Activated B cell treated with CpG ODN at 0.5 μM for 24 hours (primary cell): ENCODE measurements around the gene RRAGC. TPM values are rescaled to one million over a fixed set of nuclear protein-coding genes. Genes with fewer than 3 reads are reported as not detected.
A peak's percentile ranks its signal among the peaks of the same experiment; 100 is the strongest.

ENCODE experiments used
- ATAC-seq: fragments of 200-7000 bp; cut with Tn5 transposase; one replicate; pipeline ENCODE4 v1.10.0; 2021; ENCODE audit warnings: low read depth, mild to moderate bottlenecking, moderate library complexity
- CTCF ChIA-PET: fragments of 350-600 bp; sonication (Branson Sonifier 250); formaldehyde crosslinking; loops from one replicate; lab custom pipeline; 2021; ENCODE audit warnings: antibody characterized with exemption; lab: Charles Lee
- POLR2A ChIA-PET: fragments of 350-600 bp; sonication (Branson Sonifier 250); formaldehyde crosslinking; loops from one replicate; lab custom pipeline; 2021; ENCODE audit warnings: antibody characterized with exemption; lab: Charles Lee
- DNase-seq: peaks from one replicate; pipeline ENCODE4 v3.0.0; 2022
- H3K27ac Mint-ChIP-seq: one replicate; pipeline ENCODE4 v1.8.0; 2020; ENCODE audit warnings: mixed read lengths
- H3K27me3 Mint-ChIP-seq: one replicate; pipeline ENCODE4 v1.8.0; 2021; ENCODE audit warnings: mixed read lengths
- H3K36me3 Mint-ChIP-seq: one replicate; pipeline ENCODE4 v1.8.0; 2021; ENCODE audit warnings: low read depth, mixed read lengths
- H3K4me1 Mint-ChIP-seq: one replicate; pipeline ENCODE4 v1.8.0; 2021; ENCODE audit warnings: mixed read lengths
- H3K4me3 Mint-ChIP-seq: one replicate; pipeline ENCODE4 v1.8.0; 2020; ENCODE audit warnings: mild to moderate bottlenecking, mixed read lengths
- H3K9me3 Mint-ChIP-seq: one replicate; pipeline ENCODE4 v1.8.0; 2020; ENCODE audit warnings: mixed read lengths
- intact Hi-C: fragments of 100-400 bp; cut with micrococcal nuclease; formaldehyde crosslinking; loops from one replicate; pipeline ENCODE4 v1.15.1; 2024
- total RNA-seq: library from RNA; stranded (reverse); gene quantifications from 2 replicates; pipeline ENCODE4 v1.2.3, GENCODE V29; 2022
- TF ChIP-seq, protein P1 (sequence below): fragments of 200-600 bp; IDR thresholded peaks from one replicate; pipeline ENCODE4 v1.8.0; 2022; ENCODE audit warnings: antibody characterized with exemption, mild to moderate bottlenecking

Gene RRAGC
- total RNA-seq, 1 donor from 2014 or later, result 35.9 TPM

DNA sequence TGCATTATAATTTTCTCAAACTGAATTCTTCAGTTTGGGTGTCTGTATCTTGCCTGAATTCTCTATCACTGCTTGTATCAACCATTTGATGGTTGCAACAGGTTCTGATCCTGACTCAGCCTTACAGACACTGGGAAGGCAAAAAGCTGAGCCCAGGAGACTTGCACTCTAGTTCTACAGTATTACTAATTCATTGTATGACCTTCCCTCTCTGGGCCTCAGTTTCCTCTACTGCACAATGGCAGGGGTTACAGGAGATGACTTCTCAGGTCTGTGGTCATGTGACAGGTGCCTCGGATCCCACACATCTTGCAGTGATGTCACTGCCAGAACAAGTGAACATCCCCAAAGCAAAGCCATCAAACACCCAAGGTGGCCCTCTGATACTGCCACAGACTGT is 38.7 kb downstream of the RRAGC start:
- DNase-seq, result no peak
- ChIA-PET POLR2A (no interaction called here), CTCF (interaction anchor here (1.3 kb wide), 1 partner anchor 14 kb away, joined by 3 read pairs; no protein-coding TSS in a partner anchor)
- Mint-ChIP-seq H3K36me3 (no peaks in the 10 kb centered on the region), H3K4me3 (no peak overlapping the region), H3K9me3 (no peaks in the 10 kb centered on the region), H3K4me1 (peaks cover 17% of the 10 kb centered on the region), H3K27ac (no peak overlapping the region), H3K27me3 (peaks cover 59% of the 10 kb centered on the region)
- TF ChIP-seq, protein P1, sequence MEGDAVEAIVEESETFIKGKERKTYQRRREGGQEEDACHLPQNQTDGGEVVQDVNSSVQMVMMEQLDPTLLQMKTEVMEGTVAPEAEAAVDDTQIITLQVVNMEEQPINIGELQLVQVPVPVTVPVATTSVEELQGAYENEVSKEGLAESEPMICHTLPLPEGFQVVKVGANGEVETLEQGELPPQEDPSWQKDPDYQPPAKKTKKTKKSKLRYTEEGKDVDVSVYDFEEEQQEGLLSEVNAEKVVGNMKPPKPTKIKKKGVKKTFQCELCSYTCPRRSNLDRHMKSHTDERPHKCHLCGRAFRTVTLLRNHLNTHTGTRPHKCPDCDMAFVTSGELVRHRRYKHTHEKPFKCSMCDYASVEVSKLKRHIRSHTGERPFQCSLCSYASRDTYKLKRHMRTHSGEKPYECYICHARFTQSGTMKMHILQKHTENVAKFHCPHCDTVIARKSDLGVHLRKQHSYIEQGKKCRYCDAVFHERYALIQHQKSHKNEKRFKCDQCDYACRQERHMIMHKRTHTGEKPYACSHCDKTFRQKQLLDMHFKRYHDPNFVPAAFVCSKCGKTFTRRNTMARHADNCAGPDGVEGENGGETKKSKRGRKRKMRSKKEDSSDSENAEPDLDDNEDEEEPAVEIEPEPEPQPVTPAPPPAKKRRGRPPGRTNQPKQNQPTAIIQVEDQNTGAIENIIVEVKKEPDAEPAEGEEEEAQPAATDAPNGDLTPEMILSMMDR, result no peak
- no peak for ATAC-seq
- intact Hi-C loops, result no loop called here

DNA sequence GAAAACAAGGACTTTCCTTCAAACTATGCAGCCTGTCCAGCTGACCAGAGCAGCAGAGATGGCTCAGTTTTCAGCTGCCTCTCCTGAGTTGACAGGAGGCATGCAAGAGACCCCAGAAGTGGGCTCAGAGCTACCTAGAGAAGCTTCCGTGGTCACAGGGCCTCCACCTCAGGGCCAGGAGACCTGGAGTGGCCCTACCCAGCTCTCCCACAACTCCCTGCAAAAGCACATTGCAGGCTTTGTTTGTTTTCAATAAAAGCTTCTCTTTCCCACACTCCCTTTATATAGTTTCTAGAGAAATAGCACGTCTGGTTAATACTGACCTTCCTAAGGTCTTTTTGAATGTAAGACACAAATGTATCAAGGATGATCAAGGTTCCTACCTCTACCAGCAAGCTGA is 40.1 kb downstream of the RRAGC start:
- peaks cover 63% of the 10 kb centered on the region for H3K27me3 Mint-ChIP-seq
- no peak overlapping the region for H3K4me3 Mint-ChIP-seq
- H3K27ac Mint-ChIP-seq, result no peak overlapping the region
- ATAC-seq (no peak), DNase-seq (no peak)
- H3K36me3 Mint-ChIP-seq, result no peaks in the 10 kb centered on the region
- no peaks in the 10 kb centered on the region for H3K9me3 Mint-ChIP-seq
- TF ChIP-seq, protein P1, result no peak
- H3K4me1 Mint-ChIP-seq, result peaks cover 21% of the 10 kb centered on the region
- ChIA-PET CTCF (interaction anchor here (1.4 to 1.5 kb wide), 3 partner anchors 8 to 20 kb away, joined by 4 read pairs; no protein-coding TSS in a partner anchor), POLR2A (interaction anchor here (0.8 kb wide), 1 partner anchor 345 kb away, joined by 5 read pairs; no protein-coding TSS in a partner anchor)
- intact Hi-C loops, result loop anchor here (5.0 kb wide), 2 partner anchors 212 to 777 kb away; no protein-coding TSS in a partner anchor

DNA sequence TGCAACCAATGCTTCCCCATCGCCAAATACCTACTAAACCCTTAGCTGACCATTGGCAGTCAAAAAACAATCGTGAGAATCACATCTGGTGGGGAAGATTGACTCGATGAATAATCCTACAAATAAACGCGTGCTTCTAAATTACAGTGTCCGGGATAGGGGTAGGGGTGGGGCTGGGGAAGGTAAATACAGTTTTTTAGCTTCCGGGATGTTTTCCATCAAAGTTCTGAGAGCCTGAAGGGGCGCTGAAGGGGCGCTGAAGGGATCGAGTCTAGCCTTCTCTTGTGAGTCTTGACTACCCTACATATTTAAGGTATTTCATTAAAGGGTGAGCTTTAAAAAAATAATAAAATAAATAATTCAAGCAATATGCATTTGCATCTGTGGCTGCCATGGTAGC is 40.5 kb downstream of the RRAGC start:
- no peaks in the 10 kb centered on the region for H3K36me3 Mint-ChIP-seq
- ChIA-PET POLR2A (interaction anchor here (0.8 kb wide), 1 partner anchor 344 kb away, joined by 5 read pairs; no protein-coding TSS in a partner anchor), CTCF (interaction anchor here (0.8 to 1.5 kb wide), 4 partner anchors 8 to 20 kb away, joined by 4 read pairs; no protein-coding TSS in a partner anchor)
- peaks cover 64% of the 10 kb centered on the region for H3K27me3 Mint-ChIP-seq
- H3K4me3 Mint-ChIP-seq, result no peak overlapping the region
- no peak for DNase-seq
- peaks cover 21% of the 10 kb centered on the region for H3K4me1 Mint-ChIP-seq
- TF ChIP-seq, protein P1, result no peak
- intact Hi-C loops, result loop anchor here (5.0 kb wide), 2 partner anchors 212 to 777 kb away; no protein-coding TSS in a partner anchor
- no peak for ATAC-seq
- no peak overlapping the region for H3K27ac Mint-ChIP-seq
- no peaks in the 10 kb centered on the region for H3K9me3 Mint-ChIP-seq

DNA sequence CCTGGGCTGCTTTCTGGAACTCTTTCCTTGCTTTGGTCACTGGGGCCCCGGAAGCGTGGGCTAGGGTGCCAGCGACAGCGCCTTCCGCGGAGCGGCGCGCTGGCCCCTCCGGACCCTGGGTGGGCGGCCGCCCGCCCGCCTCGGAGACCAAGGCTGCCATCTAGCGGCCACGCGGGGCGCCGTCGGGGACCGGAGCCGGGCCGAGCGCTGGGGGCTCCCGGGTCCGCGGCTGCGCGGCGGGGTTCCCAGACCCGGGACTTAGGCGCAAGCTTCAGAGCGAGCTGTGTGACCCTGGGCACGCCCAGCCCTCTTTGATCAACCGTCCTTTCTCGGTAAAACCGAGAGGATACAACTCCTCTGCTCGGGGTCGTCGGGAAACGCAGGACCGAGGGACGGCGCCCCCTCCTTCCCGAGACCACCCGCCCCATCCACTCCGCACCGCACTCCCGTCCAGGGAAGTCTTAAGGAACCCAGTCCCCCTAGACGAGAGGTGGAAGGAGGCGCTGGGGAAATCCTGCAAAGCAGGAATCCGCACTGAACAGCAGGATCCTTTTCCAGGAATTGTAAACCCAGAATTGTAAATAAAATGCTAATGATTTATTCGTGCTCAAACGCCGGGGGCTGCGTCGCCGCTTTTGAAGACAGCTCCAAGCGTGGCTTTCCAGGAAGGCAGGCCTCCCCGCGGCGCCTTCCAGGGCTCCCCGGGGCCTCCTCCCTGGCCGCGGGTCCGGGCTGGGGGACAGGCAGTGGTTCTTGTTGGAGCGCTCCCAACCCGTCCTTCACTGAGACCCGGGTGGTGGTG is 41.2 kb downstream of the RRAGC start:
- Mint-ChIP-seq H3K36me3 (no peaks in the 10 kb centered on the region), H3K9me3 (no peaks in the 10 kb centered on the region), H3K27ac (no peak overlapping the region), H3K27me3 (peaks cover 67% of the 10 kb centered on the region), H3K4me3 (no peak overlapping the region), H3K4me1 (peaks cover 21% of the 10 kb centered on the region)
- TF ChIP-seq, protein P1, result no peak
- POLR2A ChIA-PET, result interaction anchor here (0.8 kb wide), 1 partner anchor 344 kb away, joined by 5 read pairs; no protein-coding TSS in a partner anchor
- intact Hi-C loops, result loop anchor here (5.0 kb wide), 2 partner anchors 211 to 776 kb away; no protein-coding TSS in a partner anchor
- CTCF ChIA-PET, result interaction anchor here (0.8 to 1.5 kb wide), 3 partner anchors 8 to 19 kb away, joined by 4 read pairs; no protein-coding TSS in a partner anchor
- DNase-seq, result peak; percentile 64
- ATAC-seq, result peak; percentile 72
